HG02610 (cell line): ENCODE measurements around the gene ATXN7L1.
"Not testable (repeated sequence)": the region's sequence is repeated elsewhere in the genome, so short reads cannot be mapped to it uniquely, and the experiment has no call there.

ENCODE experiments used
- ATAC-seq: cut with Tn5 transposase; IDR thresholded peaks from one replicate; pipeline ENCODE4 v1.9.1; 2021; ENCODE audit warnings: mild to moderate bottlenecking, moderate library complexity; ENCODE audit not compliant: unreplicated experiment

ATXN7L1 gene

DNA sequence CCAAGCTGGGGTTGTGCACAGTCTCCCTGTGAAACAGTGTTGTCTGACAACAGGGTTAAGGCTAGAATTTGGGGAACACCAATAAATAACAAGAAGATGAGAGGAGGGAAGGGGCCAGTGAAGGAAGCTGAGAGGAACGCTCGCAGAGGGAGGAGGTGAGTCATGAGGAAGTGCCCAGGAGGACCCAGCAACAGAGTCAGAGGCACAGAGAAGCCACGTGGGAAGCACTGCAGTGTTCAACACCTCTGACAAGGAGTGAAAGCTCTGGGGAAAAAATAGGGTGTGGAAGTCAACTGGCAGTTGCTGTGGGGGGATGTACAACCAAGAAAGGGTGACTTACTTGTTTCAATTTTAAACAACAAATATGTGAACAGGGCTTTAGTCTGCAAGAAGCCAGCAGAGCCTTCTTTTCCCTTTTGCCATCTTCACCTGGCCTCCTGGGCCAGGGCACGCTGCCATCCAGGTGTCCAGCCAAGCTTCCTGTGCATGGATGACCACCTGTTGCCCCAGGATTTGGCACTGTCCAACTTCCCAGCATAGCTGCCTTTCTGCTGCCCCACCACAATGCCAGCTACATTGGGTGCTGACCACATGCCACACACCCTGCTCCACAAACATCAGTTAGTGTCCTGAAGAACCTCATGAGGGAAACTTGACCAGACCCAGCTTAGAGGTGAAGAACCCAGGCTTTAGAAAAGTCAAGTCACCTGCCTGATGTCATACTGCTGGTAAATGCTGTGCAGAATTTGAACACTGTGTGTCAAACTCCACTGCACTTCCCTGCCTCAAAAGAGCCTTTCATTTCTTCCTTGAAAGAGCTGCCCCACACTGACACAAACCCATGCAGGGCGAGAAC, 69.6 kb downstream of the ATXN7L1 start:
- ATAC-seq: peak; percentile 53

DNA sequence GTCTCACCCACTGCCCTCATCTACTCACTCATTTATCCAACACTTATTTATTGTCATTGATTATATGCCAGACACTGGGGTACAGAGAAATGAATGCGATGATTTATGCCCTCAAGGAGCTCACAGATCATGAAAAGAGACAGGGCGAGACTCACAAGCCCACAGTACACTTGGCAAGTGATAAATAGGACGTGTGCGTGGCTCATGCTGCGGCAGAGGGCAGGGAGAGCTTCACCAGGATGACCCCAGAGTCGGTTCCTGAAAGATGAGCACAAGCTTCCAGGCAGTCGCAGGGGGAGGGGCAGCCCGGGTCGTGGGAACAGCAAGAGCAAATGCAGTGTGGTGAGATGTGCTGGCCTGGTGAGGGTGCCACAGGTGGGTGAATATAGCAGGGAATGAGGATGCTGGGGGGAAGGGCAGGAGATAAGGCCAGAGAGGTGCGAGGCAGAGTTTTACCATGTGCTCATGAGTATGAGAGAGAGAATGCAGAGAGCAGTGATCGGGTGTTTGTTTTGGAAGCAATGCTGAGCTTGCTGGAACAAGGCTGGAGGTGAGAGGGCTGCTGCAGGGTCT, 70.9 kb downstream of the ATXN7L1 start:
- no peak for ATAC-seq

DNA sequence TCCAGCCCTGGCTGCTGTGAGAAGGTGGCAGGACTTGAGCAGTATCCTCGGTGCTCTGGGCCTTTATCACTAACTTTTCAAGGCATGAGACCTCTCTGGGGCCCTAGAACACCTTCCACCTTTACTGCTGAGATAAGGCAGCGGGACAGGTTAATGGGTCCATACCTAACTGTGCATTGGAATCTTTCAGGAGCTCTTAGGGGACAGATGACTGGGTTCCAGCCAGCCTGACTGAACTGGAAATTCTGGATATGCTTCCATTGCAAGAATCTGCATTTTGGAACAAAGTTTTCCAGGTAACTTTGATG, 73.0 kb downstream of the ATXN7L1 start:
- no peak for ATAC-seq

DNA sequence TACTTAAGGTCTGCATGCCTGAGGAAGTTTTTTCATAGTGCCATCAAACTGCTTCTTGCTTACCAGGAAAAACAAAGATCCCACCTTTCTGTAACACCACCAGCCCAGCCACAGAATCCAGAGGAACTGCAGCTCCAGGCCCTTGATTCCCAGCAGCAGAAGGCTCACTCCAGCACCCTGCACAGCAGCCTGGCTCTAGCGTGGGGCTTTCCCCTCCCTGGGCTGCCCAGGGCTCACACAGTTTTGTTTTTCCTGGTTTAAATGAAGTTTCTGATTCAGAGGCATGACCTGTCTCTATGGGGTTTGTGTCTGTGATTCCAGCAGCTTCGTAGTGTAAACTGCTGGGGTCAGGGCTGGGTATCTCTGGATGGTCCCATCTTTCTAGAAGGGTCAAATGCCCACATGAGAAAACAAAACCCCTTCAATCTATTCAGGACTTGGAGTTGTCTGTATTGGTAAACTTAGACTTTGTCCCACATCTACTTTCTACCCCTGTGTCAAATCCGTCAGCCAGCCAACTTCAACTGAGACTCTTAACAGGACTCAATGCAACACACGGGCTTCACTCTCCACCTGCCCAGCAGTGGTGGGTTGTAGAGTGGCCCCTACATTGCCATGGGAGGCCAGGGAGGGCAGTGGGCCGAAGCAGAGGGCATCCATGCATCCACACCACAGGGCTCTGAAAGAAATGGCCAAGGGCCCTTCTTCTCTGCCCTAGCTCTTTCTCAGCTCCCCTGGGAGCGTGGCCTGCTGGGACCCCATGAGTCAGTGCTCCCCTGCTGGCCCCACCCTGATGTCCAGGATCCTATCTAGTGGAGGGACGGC, 73.6 kb downstream of the ATXN7L1 start:
- ATAC-seq: no peak

DNA sequence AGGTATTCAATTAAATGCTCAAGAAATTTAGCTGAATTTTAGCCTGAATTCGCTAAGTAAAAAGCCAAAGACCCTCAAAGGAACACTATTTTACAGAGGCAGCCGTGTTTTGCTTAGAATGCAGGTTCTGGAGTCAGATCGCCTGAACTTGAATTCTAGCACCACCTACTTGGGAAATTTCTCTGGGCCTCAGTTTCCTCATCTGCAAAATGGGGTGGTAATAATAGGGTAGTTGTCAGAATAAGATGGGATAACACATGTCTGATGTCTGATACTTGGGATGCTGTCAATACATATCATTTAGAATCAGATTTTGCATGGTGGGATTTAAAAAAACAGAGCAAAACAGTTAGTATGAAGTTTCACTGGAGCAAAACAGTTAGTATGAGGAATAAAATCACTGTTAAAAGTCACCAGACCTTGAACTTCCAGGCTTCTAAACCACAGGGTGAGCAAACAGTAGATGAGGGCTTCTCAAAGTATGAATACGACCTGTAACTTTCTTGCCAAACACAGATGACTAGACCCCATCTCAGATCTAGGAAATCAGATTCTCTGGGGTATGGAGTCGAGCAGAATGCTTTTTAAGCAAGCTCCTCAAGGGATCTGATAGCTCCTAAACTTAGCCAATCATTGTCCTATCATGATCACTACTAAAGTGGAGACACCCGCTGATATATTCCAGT, 75.4 kb downstream of the ATXN7L1 start:
- no peak for ATAC-seq

DNA sequence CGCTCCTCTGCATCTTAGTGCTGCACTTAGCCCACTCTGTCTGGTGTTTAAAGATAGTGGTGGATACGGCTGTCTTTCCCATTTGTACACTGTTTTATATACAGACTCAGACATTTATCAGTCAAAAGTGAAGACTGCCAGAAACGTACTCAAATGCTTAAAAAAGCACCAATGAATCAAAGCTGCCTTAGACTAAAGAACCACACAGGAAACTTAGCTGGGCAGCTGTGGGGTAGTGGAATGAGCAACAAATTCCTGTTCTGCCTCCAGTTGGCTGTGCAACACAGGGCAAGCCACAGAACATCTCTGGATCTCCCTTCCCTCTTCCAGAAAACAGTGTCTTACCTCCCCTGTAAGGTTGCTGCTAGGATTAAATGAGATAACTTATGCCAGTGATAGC, 76.0 kb downstream of the ATXN7L1 start:
- no peak for ATAC-seq

DNA sequence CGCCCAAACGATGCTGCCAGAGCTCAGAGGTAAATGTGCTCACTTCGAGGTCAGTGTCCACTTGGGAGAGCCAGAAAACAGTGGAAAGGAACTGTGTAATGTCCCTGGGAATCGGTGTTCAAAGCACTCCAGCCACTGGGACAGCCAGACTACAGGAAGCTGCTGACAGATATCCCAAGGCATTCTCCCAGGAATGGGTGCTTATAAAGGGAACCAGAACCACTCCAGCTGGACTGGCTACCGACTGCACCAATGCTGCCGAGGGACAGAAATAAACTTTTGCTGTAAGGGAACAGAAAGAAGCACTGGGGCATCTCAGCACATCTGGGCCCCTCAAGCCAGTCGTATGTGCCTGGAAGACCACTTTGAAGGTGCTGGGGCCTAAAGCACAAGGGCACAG, 76.7 kb downstream of the ATXN7L1 start:
- ATAC-seq: no peak

DNA sequence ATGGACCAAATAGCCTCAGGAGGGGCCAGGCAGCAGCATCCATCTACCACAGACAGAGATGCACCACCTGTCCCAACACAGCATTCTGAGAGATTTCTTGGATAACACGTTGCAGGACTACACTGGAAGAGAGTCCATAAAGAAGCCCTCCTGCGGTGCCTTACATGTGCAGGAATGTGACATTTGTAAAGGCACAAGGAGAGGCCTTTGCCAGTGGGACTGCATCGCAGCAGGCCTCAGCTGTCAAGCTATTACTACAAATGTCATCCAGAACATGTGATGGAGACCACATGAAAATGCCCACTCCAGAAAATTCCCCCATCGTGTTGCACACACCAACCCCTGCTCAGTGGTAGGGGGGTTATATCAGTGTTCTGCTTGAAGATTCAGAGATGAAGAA, 77.4 kb downstream of the ATXN7L1 start:
- no peak for ATAC-seq

DNA sequence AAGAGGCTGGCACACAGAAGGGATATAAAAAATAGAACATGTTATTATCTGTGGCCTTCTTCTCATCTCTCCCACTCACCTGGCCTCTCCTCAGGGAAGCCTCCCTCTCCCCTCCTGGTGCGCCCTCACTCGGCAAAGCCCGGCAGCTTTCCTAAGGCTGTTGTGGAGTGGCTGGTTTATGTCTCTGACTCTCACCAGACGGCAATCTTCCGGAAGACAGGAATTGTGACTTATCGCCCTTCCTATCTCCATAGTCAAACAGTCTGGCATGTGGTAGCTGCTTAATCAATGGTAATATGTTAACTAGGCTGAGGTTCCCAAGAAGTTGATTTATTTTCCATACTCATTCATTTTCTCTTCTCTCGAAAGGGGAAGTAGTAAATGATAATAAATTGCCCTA, 78.7 kb downstream of the ATXN7L1 start:
- ATAC-seq: no peak

DNA sequence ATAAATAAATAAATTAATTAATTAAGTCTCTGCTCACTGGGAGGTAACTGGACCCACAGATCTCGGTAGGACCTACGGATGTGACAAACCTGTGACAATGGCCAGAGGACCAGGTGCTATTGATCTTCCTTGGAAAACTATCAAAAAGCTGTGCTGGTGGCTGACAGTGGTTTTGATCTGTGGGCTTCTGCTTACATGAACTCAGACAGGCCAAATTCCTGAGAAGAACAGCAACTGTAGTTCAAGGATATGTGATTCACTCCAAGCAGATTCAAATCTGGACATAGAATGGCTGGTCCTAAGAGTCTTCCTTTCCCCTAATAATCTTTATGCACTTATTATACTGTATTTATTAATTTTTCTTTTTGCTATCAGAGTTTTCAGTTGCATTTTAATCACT, 80.0 kb downstream of the ATXN7L1 start:
- ATAC-seq: no peak

DNA sequence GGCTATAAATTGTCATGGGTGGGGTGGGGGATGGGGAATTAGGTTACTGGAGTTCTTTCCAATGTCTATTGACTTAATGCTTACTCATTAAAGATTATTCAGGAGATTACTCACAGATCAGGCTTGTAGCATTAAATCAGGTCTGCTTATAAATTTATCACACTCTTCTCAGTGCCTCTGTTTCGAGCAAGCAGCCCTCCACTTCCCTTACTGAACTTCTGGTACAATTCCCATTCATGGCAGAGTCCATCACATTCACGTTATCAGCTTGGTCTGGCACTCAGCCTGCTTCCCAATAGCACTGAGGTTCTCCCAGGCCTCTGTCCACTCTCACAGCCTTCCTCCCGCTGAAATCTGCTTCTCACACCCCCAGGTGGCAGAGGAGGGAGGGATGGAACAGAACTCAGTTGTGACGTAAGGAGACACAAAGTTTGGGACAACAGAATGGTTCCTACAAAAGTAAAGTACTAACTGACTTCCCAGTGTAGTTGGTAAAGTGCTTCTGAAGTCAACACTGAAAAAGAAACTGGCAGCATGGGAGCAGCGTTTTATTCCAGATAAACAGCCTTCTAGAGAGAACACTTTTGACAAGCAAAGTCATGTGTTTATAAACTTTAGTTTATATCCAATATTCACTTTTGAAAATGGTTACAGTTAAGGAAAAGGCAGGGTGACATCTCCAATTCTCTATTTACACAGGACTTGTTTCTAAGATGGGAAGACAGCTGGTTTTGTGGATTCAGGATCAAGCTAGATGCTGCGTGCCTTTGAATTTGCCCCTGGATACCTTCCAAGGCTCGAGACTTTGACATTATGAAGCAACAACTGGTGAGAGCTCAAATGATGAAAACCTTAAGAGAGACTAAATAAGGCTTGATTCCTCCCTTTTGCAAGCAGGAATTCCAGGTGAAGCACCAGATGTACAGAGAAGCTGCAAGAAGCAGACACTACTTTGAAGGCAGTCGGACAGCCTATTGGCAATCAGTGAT, 81.4 kb downstream of the ATXN7L1 start:
- no peak for ATAC-seq

DNA sequence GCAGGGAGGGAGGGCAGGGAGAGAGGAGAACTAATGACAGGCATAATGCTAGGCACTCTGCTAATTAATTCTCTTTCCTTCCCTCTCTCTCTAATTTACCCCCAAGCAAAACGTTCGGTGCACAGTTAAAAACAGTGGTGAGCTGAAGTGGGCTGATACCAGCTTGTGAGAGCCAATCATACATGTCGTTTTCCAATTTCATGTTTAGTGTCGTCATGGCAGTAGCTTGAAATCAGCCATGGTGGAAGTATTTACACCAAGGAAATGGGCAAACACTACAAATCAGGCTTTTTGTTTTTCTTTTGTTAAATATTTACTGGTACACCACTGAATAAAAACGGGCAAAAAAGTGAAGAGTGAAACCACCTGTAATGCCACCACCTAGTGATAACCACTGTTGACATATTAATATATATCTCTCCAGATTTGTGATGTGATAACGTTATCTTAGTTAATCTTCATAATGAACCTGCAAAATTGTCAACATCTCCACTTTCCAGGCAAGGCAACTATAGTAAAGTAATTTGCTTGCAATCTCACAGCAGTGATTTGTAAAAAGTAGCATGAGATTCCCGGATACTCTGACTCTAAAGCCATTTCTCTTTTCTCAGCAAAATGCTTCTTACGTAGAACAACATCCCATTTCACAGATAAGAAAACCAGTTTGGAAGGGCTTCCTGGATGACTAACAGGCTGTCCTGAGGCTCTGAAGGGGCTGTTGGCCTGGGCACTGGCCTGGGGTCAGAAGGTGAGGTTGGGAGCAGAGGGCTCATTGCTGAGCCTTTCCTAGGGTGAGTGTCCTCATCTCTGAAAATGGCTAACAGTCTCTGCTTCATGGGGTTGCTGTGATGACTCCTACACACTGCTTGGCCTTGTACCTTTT, 83.7 kb downstream of the ATXN7L1 start:
- ATAC-seq: no peak

DNA sequence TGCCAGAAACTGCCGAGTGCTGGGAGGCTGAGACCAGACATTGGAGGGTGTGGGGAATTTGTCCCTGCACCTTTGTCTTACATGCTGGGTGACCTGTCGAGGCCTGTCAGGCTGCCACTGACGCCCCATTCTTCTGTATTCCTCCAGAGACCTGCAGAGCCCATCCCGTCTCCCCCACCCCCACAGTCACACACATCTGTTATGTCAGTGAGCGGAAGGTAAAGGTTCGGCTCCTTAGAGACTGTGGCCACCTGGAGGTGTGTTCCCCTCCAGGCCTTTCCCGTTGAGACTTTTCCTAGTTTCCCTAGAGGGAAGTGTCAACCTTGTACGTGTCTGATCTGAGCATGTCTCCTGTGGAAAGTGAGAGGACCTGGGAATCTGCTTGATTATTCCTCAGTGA, 84.5 kb downstream of the ATXN7L1 start:
- no peak for ATAC-seq

DNA sequence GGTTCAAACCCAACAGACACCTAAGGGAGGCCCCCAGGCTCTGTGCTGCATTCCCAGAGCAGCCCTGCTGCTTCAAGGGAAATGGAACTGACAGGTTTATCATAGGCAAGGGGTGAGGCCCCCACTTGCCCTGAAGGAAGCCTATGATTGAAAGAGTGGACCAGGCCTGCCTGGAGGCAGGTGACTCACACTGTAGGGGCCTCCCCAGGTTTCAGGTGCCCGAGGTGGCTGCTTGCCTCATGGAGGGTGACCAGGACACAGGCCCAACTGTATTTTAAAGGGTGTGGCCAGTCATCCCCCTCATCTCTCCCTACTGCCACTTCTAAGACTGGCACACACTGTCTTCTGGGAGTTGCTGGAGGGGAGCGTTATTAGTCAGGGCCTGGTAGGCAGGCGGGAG, 85.4 kb downstream of the ATXN7L1 start:
- no peak for ATAC-seq

DNA sequence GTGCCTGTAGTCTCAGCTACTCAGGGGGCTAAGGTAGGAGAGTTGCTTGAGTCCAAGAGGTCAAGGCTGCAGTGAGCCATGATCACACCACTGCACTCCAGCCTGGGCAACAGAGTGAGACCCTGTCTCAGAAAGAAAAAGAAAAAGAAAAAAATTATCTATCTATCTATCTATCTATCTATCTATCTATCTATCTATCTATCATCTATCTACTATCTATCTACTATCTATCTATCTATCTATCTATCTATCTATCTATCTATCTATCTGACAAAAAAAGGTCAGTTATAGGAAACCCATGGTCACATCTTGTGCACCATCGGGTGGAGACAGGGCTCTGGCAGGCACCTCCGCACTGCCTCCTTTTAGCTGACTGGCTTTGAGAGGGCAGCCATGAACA, 85.9 kb downstream of the ATXN7L1 start:
- not testable (repeated sequence) for ATAC-seq

DNA sequence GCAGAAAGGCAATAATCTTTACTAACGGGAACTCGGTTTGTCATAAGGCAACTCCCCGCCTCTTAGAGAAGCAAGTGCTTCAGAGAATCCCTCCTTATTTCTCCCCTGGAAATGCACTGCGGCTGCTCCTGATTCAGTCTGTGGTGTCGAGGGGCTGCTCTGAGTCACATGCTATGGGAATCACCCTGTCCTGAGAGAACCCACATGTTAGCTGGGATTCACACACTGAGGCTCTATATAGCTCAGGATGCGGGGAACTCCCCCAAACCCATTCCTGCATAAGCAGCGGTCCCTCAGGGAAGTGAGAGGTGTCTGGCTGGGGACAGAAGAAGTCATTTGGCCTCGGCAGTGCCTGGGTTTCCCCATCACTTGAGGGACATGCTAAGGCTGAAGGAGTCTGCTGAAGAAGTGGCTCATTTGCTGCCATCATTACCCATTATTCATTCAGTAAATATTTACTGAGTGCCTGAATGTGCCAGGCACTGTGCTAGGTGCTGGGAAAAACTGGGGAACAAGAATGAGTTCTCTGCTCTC, 87.5 kb downstream of the ATXN7L1 start:
- ATAC-seq: no peak

DNA sequence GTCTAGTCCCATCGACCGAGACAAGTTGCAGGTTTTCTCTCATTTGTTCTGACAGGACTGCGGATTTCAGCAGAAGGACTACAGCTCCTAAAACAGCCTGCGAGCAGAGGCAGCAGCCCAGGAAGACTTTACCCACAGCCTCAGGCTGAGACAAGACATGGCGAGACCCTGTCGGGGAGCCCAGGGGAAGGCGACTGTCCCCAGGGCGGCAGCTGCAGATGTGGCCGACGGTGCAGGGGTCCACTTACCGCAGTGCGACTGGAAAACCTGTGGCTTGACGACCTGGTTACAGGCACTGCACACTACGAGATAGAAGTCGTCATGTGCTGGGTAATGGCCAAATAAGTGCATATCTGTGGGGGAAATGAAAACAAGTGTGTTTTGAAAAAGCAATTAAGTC, 88.0 kb downstream of the ATXN7L1 start:
- no peak for ATAC-seq

DNA sequence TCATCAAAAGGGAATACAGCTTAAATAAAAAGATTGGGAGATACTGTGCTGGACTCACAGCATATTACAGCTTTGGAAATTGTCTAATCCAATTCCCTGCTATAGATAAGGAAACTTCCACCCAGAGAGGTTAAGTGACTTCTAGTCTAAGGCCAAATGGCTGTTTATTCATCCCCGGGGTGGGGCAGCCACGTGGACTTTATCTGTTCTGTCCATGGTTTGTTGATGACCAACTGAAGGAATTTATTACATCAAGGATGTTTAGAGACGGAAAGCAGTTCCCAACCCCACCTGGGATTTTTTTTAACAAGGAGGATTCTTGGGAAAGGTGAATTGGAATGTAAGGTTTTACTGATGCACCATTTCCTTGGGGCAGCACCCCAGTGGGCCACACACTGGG, 88.6 kb downstream of the ATXN7L1 start:
- ATAC-seq: no peak
